Fibroblast of pulmonary artery (primary cell): ENCODE results near the gene DUOXA1.
A peak's percentile ranks its signal among the peaks of the same experiment; 100 is the strongest.
"Not testable (repeated sequence)": the region's sequence is repeated elsewhere in the genome, so short reads cannot be mapped to it uniquely, and the experiment has no call there.

Experiments used
- DNase-seq: peaks from one replicate; pipeline ENCODE4 v3.0.0-alpha.2; 2010; ENCODE audit warnings: low read depth
- H3K4me3 ChIP-seq: replicated peaks from 2 replicates; pipeline ENCODE4 v1.5.1; 2011; ENCODE audit warnings: low read depth, mild to moderate bottlenecking, control low read depth, low read length, moderate library complexity
- TF ChIP-seq, protein P1 (sequence below): IDR thresholded peaks from 2 replicates; pipeline ENCODE4 v1.5.1; 2011; ENCODE audit warnings: mild to moderate bottlenecking, control low read depth, low read length, inconsistent platforms; ENCODE audit errors: missing control alignments

Gene DUOXA1

DNA sequence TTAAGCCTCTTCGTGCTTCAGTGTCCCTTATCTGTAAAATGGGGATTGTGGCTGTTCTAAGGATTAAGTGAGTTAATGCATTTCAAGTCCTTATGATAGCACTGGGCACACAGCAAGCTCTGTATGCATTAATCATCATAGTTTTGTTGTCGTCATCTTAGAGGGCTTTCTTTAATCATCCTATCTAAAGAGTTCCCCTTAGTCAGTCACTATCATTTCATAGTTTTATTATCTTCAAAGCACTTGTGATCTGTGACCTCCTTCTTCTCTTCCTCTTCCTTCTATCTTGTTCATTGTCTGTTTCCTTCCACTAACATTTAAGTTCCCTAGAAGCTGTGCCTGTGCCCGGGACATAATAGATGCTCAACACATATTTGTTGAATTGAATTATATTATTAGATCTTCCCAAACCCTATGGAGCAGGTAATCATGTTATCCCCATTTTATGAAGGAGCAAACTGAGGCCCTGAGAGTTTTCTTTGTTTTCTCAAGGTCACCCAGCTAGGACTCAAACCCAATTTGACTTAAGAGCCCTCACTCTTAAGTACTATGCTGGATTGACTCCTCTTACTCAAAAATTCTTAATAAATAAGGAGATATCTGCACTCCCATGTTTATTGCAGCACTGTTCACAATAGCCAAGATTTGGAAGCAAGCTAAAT is 39.8 kb downstream of the DUOXA1 start:
- H3K4me3 ChIP-seq, result no peak overlapping the region
- no peak for DNase-seq
- TF ChIP-seq, protein P1, sequence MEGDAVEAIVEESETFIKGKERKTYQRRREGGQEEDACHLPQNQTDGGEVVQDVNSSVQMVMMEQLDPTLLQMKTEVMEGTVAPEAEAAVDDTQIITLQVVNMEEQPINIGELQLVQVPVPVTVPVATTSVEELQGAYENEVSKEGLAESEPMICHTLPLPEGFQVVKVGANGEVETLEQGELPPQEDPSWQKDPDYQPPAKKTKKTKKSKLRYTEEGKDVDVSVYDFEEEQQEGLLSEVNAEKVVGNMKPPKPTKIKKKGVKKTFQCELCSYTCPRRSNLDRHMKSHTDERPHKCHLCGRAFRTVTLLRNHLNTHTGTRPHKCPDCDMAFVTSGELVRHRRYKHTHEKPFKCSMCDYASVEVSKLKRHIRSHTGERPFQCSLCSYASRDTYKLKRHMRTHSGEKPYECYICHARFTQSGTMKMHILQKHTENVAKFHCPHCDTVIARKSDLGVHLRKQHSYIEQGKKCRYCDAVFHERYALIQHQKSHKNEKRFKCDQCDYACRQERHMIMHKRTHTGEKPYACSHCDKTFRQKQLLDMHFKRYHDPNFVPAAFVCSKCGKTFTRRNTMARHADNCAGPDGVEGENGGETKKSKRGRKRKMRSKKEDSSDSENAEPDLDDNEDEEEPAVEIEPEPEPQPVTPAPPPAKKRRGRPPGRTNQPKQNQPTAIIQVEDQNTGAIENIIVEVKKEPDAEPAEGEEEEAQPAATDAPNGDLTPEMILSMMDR, result no peak

DNA sequence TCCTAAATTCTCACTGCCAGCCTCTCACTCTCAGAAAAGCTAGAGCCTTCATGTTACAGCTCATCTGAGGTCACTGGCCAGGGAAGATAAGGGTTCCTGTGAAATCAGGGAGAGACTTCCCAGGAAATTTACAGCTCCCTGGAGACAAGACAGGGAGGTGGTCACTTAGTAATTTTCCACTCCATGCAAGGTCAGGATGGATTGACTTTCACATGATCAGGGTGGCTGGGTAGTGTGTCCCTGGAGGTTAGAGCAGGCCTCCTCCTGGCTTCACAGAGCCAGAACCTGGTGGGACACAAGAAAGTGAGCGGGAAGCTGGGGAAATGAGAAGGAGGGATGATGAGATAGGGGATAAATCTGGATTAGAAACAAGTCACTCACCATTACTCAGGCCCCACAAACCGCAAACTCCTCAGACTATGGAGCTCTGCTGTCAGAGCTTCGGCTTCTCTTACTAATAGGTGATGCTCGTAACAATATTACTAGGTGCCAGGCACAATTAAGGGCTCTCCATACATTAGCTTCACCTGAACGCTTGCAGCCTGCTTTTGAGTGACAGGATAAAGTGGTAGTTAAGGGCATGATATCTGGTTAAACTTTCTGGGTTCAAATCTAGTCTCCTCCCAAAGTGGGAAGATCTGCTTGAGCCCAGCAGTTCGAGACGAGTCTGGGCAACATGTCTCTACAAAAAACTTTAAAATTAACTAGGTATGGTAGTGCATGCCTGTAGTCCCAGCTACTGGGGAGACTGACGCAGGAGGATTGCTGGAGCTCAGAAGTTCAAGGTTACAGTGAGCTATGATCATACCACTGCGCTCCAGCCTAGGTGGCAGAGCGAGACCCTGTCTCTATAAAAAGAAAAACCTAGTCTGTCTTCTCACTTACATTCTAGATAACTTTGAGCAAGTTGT is 40.6 kb downstream of the DUOXA1 start:
- TF ChIP-seq, protein P1, result no peak
- H3K4me3 ChIP-seq, result no peak overlapping the region
- DNase-seq, result no peak

DNA sequence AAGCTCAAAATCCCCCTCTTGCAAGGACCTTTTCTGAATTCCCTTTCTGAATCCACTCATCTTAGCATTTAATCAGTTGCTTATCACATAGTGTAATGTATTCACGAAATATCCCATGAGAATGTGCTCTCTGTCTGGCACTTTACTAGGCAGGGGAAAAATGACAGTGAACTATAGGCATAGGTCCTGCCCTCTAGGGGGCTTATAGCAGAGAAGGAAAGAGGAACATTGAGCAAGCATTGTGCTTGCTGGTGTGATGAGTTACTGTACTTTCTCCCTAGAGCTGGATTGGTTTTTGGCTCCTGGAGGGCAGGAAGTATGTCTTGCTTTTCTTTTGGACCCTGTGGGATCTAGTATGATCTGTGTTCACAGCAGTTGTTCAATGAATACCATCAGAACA is 42.2 kb downstream of the DUOXA1 start:
- DNase-seq, result no peak
- H3K4me3 ChIP-seq, result no peak overlapping the region
- TF ChIP-seq, protein P1, result no peak

DNA sequence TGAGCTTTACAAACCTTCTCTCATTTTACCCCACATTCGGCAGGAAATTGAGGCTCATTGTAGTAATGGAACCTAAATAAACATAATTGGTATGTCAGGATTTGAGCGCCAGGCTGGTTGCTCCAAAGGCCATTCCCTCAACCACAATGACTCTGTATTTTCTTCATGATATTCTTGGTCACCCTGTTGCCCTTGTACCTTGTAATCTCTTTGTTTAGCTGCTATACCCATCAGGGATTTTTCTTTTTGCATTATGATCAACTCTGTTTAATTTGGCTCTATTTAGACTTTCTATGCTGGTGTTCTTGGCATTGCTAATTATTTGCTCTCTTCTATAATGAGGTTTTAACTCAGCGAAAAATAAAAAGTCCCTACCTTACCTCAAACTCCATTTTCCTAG is 45.5 kb downstream of the DUOXA1 start:
- H3K4me3 ChIP-seq, result no peak overlapping the region
- DNase-seq, result no peak
- TF ChIP-seq, protein P1, result no peak

DNA sequence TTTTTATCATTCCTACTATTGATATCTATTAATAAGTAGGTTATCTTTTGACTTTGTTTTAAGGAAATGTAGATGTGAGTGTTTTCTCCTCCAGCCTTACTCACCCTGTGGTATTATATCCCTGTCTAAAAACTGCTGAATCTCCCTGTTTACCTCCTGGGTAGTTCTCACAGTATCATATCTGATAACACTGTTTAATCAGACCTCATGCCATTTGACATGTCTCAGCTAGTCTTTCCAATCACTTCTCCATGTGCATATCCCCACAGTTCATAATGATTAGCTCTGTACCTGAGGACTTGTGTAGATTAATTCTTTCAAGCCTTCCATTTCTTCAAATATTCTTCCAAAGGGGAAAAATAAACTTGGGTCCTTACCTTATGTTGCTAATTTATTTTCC is 46.5 kb downstream of the DUOXA1 start:
- no peak for DNase-seq
- H3K4me3 ChIP-seq, result no peak overlapping the region
- TF ChIP-seq, protein P1, result no peak

DNA sequence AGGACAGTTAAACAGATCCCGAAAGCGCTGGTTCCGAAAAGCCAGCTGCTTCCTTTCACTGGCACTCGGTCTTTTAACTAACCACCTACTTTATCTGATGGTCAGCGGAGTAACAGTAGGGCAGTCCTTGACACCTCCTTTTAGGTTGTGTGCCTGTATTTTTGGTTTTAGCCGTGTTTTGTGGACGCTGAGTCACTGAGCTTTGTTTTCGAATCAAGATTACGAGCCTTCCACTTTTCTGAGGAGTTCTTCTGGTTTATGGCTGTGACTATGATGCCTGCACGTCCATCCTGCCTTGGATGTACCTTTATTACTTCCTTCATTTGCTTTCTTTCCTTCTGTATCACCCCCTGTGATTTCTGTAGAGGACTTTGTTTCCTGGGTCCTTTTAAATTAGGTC is 47.3 kb downstream of the DUOXA1 start:
- DNase-seq, H3K4me3 ChIP-seq: not testable (repeated sequence)

DNA sequence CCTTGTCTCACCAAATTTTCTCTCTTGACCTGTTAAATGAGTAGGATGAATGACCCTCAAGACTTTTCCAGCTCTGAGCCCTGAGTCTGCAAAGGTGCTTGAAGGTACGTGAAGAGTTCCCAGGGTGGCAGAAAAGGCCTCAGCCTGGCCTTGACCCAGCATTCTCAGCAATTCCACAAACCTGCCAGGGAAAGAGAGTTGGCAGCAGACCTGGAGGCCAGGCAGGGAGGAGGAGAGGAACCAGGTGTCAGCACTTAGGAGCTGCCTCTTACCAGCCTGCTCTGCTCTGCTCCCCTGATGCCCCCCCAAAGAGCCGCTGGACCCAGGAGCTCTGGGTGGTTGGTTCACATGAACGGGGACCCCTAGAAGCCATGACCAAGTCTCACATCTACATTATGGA is 49.1 kb downstream of the DUOXA1 start:
- not testable (repeated sequence) for DNase-seq, H3K4me3 ChIP-seq

DNA sequence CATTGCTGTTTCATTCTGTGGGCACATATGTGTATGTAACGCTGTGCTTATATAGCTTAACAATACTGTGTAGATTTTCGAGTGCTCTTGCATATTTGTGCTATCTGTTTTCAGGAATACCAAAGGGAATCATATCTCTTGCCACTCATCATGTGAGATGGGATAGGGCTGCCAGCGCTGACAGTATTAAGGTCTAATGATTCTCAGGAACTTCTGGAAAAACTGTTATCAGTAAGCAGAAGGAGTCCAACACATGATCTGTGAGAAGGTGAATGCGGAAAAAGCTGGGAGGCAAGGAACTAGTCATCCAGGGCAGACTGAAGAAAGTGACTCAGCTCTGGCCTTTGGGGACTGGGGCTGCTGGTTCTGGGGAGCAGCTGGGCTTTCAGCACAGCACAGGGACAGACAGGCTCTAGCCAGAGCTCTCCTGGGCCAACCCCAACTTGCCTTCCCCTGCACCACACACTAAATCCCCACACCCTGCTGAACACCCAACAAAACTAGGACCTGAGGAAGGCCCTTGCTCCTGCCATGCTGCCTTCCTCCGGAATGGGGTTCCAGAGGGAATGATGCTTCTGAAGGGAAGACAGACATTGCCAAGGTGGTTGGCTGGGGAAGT is 49.9 kb downstream of the DUOXA1 start:
- DNase-seq, result peak; percentile 6

DNA sequence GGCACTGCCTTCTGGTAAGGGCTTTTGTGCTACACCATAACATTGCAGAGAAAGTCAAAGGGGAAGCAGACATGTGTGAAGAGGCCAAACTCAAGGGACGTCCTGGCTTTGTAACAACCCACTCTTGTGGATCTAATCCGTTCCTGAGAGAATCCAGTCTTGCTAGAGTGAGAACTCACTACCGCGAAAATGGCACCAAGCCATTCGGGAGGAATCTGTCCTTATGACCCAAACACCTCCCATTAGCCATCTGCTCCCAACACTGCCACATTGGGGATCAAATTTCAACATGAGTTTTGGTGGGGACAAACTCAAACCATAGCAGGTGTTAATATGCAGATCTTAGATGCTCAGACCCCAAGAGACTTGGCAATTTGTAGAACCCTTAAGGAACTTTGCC is 50.5 kb downstream of the DUOXA1 start:
- not testable (repeated sequence) for H3K4me3 ChIP-seq, DNase-seq

More for the DNA sequence above, 49.9 kb downstream of the DUOXA1 start:
- H3K4me3 ChIP-seq, result not testable (repeated sequence)

DNA sequence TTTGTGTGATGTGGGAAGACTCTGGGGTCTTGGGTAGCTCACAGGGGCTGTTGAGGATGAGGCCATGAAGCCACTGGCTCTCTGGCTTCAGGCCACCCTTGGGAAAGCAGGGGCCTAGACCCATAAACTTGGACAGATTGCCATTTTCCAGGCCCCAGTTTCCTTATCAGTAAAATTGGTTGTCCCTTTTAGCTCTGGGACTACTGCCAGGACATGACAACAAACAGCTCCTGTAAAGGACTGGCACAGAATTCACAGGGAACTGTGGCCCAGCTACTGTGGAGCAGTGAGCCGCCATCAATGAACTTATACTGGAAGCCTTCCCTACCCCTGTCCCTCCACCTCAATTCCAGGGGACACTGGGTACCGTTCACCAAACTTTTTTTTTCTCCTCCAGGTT is 52.3 kb downstream of the DUOXA1 start:
- DNase-seq, H3K4me3 ChIP-seq: not testable (repeated sequence)

DNA sequence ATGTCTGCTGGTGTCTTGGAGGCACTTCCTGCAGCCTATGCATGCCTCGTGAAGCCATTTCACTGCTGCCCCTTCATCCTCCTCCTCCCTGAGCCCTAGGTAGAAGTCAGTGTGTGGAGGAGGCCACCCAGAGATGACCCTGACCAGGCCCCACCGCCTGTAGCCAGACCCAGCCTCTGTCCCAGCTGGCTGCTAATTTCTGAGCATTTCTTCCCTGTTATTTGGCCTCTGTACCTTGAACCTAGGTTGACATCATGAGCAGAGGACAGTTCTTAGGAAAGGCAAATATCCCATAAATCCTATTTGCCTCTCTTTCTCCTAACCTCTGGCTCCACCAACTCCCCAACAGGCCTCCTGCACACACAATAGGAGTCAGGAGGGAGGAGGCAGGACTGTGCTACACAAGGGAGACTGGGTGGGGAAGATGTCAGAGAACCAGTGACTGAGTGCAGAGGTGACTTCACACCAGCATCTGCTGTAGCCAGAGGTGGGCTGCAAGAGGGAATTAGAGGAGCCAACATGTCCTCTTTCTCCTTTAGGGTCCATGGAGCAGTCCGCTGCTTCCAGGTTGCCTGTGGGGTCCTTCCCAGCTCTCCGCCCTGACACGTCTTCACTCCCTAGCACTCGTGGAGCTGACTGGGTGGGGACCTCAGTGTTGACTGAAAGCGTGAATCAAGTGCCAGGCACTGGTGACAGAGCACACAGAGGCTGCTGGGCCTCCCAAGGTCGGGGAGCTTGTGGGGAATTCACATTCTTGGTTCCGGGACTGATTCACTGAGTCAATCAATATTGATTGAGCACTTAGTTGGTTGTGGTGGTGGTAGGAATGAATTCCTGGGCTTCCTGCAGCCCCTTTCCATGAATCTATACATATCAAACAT is 54.0 kb downstream of the DUOXA1 start:
- not testable (repeated sequence) for DNase-seq, H3K4me3 ChIP-seq
